GM19238 (cell line): ENCODE measurements around the gene PERCC1.
A peak's percentile ranks its signal among the peaks of the same experiment; 100 is the strongest.

Experiments used
- DNase-seq: peaks from one replicate; pipeline ENCODE4 v3.0.0; 2011; ENCODE audit warnings: low spot score; ENCODE audit not compliant: insufficient read length

PERCC1 gene

GRCh38 chr16:1449201-1449788, 18.4 kb downstream of the PERCC1 start:
- no peak for DNase-seq

- no peak for DNase-seq
Observed at GRCh38 chr16:1450218-1450617, 19.3 kb downstream of the PERCC1 start.

GRCh38 chr16:1450841-1451240, 20.0 kb downstream of the PERCC1 start:
- no peak for DNase-seq

GRCh38 chr16:1451702-1452392, 21.0 kb downstream of the PERCC1 start:
- no peak for DNase-seq

- DNase-seq = no peak
Observed at GRCh38 chr16:1452530-1452929, 21.7 kb downstream of the PERCC1 start.

GRCh38 chr16:1453316-1453715, 22.4 kb downstream of the PERCC1 start:
- no peak for DNase-seq

GRCh38 chr16:1454561-1454960, 23.7 kb downstream of the PERCC1 start:
- DNase-seq = no peak

- DNase-seq = no peak
Observed at GRCh38 chr16:1455190-1456171, 24.6 kb downstream of the PERCC1 start.

- DNase-seq = no peak
Observed at GRCh38 chr16:1456951-1457350, 26.1 kb downstream of the PERCC1 start.

GRCh38 chr16:1457489-1458245, 26.8 kb downstream of the PERCC1 start:
- no peak for DNase-seq

- DNase-seq = no peak
Observed at GRCh38 chr16:1458336-1458976, 27.6 kb downstream of the PERCC1 start.

- peak; percentile 78 for DNase-seq
Observed at GRCh38 chr16:1458977-1459341, 28.1 kb downstream of the PERCC1 start.

GRCh38 chr16:1459967-1460366, 29.1 kb downstream of the PERCC1 start:
- DNase-seq = no peak

GRCh38 chr16:1460602-1461138, 29.8 kb downstream of the PERCC1 start:
- no peak for DNase-seq

GRCh38 chr16:1461146-1461545, 30.3 kb downstream of the PERCC1 start:
- DNase-seq = no peak

- no peak for DNase-seq
Observed at GRCh38 chr16:1464196-1464893, 33.5 kb downstream of the PERCC1 start.

GRCh38 chr16:1464894-1465566, 34.2 kb downstream of the PERCC1 start:
- no peak for DNase-seq

GRCh38 chr16:1465567-1465915, 34.7 kb downstream of the PERCC1 start:
- no peak for DNase-seq

- DNase-seq = no peak
Observed at GRCh38 chr16:1466054-1466453, 35.2 kb downstream of the PERCC1 start.
